IMR-90 (cell line): ENCODE measurements around the gene LGALS9. TPM values are rescaled to one million over a fixed set of nuclear protein-coding genes. Genes with fewer than 3 reads are reported as not detected.
A peak's percentile ranks its signal among the peaks of the same experiment; 100 is the strongest.
"Not testable (repeated sequence)": the region's sequence is repeated elsewhere in the genome, so short reads cannot be mapped to it uniquely, and the experiment has no call there.

ENCODE experiments used
- ATAC-seq: fragments of 200-7000 bp; cut with Tn5 transposase; 2 replicates; pipeline ENCODE4 v1.9.1; 2020; ENCODE audit warnings: low read depth, mild to moderate bottlenecking, moderate library complexity
- BruUV-seq: library from RNA; stranded (reverse); fragments of 400-500 nt; replicated peaks from 2 replicates; lab custom pipeline; 2021; lab: Mats Ljungman, UMichigan
- CTCF ChIA-PET: fragments of 300-600 bp; formaldehyde crosslinking; extraction: SDS; loops from one replicate; lab custom pipeline; 2021; ENCODE audit warnings: antibody characterized with exemption; lab: Yijun Ruan, JAX
- POLR2A ChIA-PET: fragments of 300-600 bp; sonication (Branson Sonifier 250); formaldehyde crosslinking; loops from one replicate; lab custom pipeline; 2022; ENCODE audit warnings: antibody characterized with exemption; ENCODE audit not compliant: unreplicated experiment; lab: Charles Lee
- DNase-seq: peaks from one replicate; pipeline ENCODE4 v3.0.0; 2013
- H2AFZ ChIP-seq: replicated peaks from 2 replicates; pipeline ENCODE3; 2013; ENCODE audit warnings: low read length, mild to moderate bottlenecking; ENCODE audit not compliant: poor library complexity
- H2AK5ac ChIP-seq: 2 replicates; pipeline ENCODE4 v1.6.1; 2013; ENCODE audit warnings: low read depth, low read length, inconsistent platforms
- H2AK9ac ChIP-seq: replicated peaks from 2 replicates; pipeline ENCODE3; 2013; ENCODE audit warnings: mild to moderate bottlenecking, low read depth, low read length, moderate library complexity; ENCODE audit not compliant: poor library complexity
- H2BK120ac ChIP-seq: 2 replicates; pipeline ENCODE4 v1.6.1; 2013; ENCODE audit warnings: low read depth, low read length, inconsistent platforms
- H2BK15ac ChIP-seq: 3 replicates; pipeline ENCODE4 v1.6.1; 2013; ENCODE audit warnings: low read depth, low read length, inconsistent platforms
- H2BK20ac ChIP-seq: 2 replicates; pipeline ENCODE4 v1.6.1; 2013; ENCODE audit warnings: low read depth, mild to moderate bottlenecking, inconsistent platforms, low read length, moderate library complexity
- H2BK5ac ChIP-seq: 2 replicates; pipeline ENCODE4 v1.6.1; 2013; ENCODE audit warnings: mild to moderate bottlenecking, low read depth, low read length, inconsistent platforms; ENCODE audit not compliant: poor library complexity, severe bottlenecking
- H3K14ac ChIP-seq: replicated peaks from 2 replicates; pipeline ENCODE4 v1.6.1; 2013; ENCODE audit warnings: low read depth, low read length, inconsistent platforms
- H3K18ac ChIP-seq: 2 replicates; pipeline ENCODE4 v1.6.1; 2013; ENCODE audit warnings: low read depth, low read length, control low read depth
- H3K23ac ChIP-seq: 2 replicates; pipeline ENCODE4 v1.6.1; 2013; ENCODE audit warnings: low read depth, low read length, inconsistent platforms
- H3K27ac ChIP-seq: 2 replicates; pipeline ENCODE4 v1.5.1; 2013; ENCODE audit warnings: mild to moderate bottlenecking, control low read depth, low read length; ENCODE audit not compliant: insufficient read depth
- H3K27me3 ChIP-seq: 2 replicates; pipeline ENCODE4 v1.6.1; 2013; ENCODE audit warnings: low read length; ENCODE audit not compliant: control insufficient read depth, insufficient read depth
- H3K36me3 ChIP-seq: 2 replicates; pipeline ENCODE4 v1.6.1; 2013; ENCODE audit warnings: low read length, mixed read lengths; ENCODE audit not compliant: control insufficient read depth, insufficient read depth
- H3K4ac ChIP-seq: 2 replicates; pipeline ENCODE4 v1.6.1; 2013; ENCODE audit warnings: low read depth, low read length, inconsistent platforms
- H3K4me1 ChIP-seq: 2 replicates; pipeline ENCODE4 v1.6.1; 2013; ENCODE audit warnings: low read length, mixed read lengths; ENCODE audit not compliant: control insufficient read depth, insufficient read depth
- H3K4me2 ChIP-seq: 2 replicates; pipeline ENCODE4 v1.6.1; 2013; ENCODE audit warnings: low read depth, mild to moderate bottlenecking, control low read depth, low read length, moderate library complexity
- H3K4me3 ChIP-seq: 2 replicates; pipeline ENCODE4 v1.5.1; 2013; ENCODE audit warnings: low read depth, mild to moderate bottlenecking, control low read depth, low read length, moderate library complexity; ENCODE audit not compliant: insufficient read depth
- H3K56ac ChIP-seq: 2 replicates; pipeline ENCODE4 v1.6.1; 2013; ENCODE audit warnings: low read length, inconsistent platforms; ENCODE audit not compliant: insufficient read depth; ENCODE audit errors: extremely low read depth
- H3K79me1 ChIP-seq, 2 experiments: 2 replicates each; pipeline ENCODE4 v1.6.1; 2013; ENCODE audit warnings: low read length in 2 of 2, inconsistent platforms in 1 of 2, low read depth in 1 of 2
- H3K9ac ChIP-seq: 2 replicates; pipeline ENCODE4 v1.6.1; 2013; ENCODE audit warnings: low read depth, low read length, control low read depth
- H3K9me1 ChIP-seq: 2 replicates; pipeline ENCODE4 v1.6.1; 2013; ENCODE audit warnings: low read length, inconsistent platforms; ENCODE audit not compliant: insufficient read depth
- H3K9me3 ChIP-seq: 2 replicates; pipeline ENCODE4 v1.6.1; 2013; ENCODE audit warnings: low read length; ENCODE audit not compliant: control insufficient read depth, insufficient read depth
- H4K20me1 ChIP-seq: 2 replicates; pipeline ENCODE4 v1.6.1; 2013; ENCODE audit warnings: low read length, inconsistent platforms; ENCODE audit not compliant: insufficient read depth
- H4K5ac ChIP-seq: 2 replicates; pipeline ENCODE4 v1.6.1; 2013; ENCODE audit warnings: mild to moderate bottlenecking, low read depth, low read length, control low read depth
- H4K8ac ChIP-seq, 2 experiments: 2 replicates each; pipeline ENCODE4 v1.6.1; 2013; ENCODE audit warnings: low read depth in 2 of 2, low read length in 2 of 2, control low read depth in 1 of 2, inconsistent platforms in 1 of 2
- H4K91ac ChIP-seq: 2 replicates; pipeline ENCODE4 v1.6.1; 2013; ENCODE audit warnings: low read depth, low read length, inconsistent platforms; ENCODE audit not compliant: insufficient read depth
- USF2 ChIP-seq: fragments of 150-350 bp; IDR thresholded peaks from 2 replicates; pipeline ENCODE4 v1.6.1; 2017; ENCODE audit warnings: mild to moderate bottlenecking, antibody characterized with exemption, low read length, low read depth
- WGBS, 2 experiments: methylation state at CpG; one replicate each; pipeline versions ENCODE4 v1.1.5 to v1.1.7; 2013; ENCODE audit warnings: missing lambda C conversion rate in 2 of 2; ENCODE audit not compliant: insufficient read length in 1 of 2; ENCODE audit errors: extremely low coverage in 2 of 2; 5-methylcytosine and 5-hydroxymethylcytosine counted together
- dilution Hi-C: fragments of 300-500 bp; cut with HindIII; formaldehyde crosslinking; loops from one replicate; pipeline ENCODE4 v1.14.3; 2018; ENCODE audit warnings: low sequenced_read_pairs; ENCODE audit not compliant: unreplicated experiment
- in situ Hi-C: fragments of 300-500 bp; cut with MboI; formaldehyde crosslinking; loops from 3 replicates; pipeline ENCODE4 v1.14.3; 2019; ENCODE audit warnings: low sequenced_read_pairs, inconsistent platforms, mixed read lengths
- intact Hi-C: fragments of 100-400 bp; cut with micrococcal nuclease; formaldehyde crosslinking; loops from 2 replicates; pipeline ENCODE4 v1.10.0; 2022
- polyA plus RNA-seq, 3 experiments: library from polyadenylated mRNA; depleted of rRNA; stranded (reverse); fragments of >200 nt; gene quantifications; 2 replicates each; pipeline ENCODE4 v1.2.3, GENCODE V29; 2012; ENCODE audit warnings: low replicate concordance in 1 of 3
- total RNA-seq: library from RNA; depleted of rRNA; stranded (reverse); fragments of >200 nt; gene quantifications from 2 replicates; pipeline ENCODE4 v1.2.3, GENCODE V29; 2012

Gene LGALS9
- total and polyA plus RNA-seq, 2 of the 4 experiments (the other 2 are of a cell fraction) = 0.54 to 2.5 TPM

GRCh38 chr17:27632766-27633165, 1.8 kb downstream of the LGALS9 start:
- H3K9me1 ChIP-seq = peaks cover 10% of the 10 kb centered on the region
- H3K56ac ChIP-seq, H3K4ac ChIP-seq, H2BK120ac ChIP-seq, CTCF ChIA-PET, H3K36me3 ChIP-seq, H3K18ac ChIP-seq, H3K23ac ChIP-seq, H3K27me3 ChIP-seq, H2BK15ac ChIP-seq, H2AK5ac ChIP-seq, H2AFZ ChIP-seq, H3K27ac ChIP-seq, H3K9ac ChIP-seq, H3K4me3 ChIP-seq, H4K8ac ChIP-seq, POLR2A ChIA-PET, H4K20me1 ChIP-seq, intact Hi-C loops, dilution Hi-C loops, H3K9me3 ChIP-seq, H3K4me2 ChIP-seq, H3K14ac ChIP-seq, H2BK5ac ChIP-seq, H4K91ac ChIP-seq, H2BK20ac ChIP-seq, H3K79me1 ChIP-seq, H4K5ac ChIP-seq, H2AK9ac ChIP-seq, BruUV-seq: not testable (repeated sequence)
- peak; percentile 21 for ATAC-seq
- peak; percentile 60 for DNase-seq
- in situ Hi-C loops = loop anchor here (10.0 kb wide), 2 partner anchors 58 to 398 kb away; no protein-coding TSS in a partner anchor
- H3K4me1 ChIP-seq = peaks cover 10% of the 10 kb centered on the region
- peak; percentile 56; the same call in 1 of the 2 replicates for TF ChIP-seq USF2
- WGBS, 2 experiments = no CpG with 5 or more reads among the region's 9 CpGs
